Measurements from ENCODE around the gene EYA4.

The EYA4 gene

DNA sequence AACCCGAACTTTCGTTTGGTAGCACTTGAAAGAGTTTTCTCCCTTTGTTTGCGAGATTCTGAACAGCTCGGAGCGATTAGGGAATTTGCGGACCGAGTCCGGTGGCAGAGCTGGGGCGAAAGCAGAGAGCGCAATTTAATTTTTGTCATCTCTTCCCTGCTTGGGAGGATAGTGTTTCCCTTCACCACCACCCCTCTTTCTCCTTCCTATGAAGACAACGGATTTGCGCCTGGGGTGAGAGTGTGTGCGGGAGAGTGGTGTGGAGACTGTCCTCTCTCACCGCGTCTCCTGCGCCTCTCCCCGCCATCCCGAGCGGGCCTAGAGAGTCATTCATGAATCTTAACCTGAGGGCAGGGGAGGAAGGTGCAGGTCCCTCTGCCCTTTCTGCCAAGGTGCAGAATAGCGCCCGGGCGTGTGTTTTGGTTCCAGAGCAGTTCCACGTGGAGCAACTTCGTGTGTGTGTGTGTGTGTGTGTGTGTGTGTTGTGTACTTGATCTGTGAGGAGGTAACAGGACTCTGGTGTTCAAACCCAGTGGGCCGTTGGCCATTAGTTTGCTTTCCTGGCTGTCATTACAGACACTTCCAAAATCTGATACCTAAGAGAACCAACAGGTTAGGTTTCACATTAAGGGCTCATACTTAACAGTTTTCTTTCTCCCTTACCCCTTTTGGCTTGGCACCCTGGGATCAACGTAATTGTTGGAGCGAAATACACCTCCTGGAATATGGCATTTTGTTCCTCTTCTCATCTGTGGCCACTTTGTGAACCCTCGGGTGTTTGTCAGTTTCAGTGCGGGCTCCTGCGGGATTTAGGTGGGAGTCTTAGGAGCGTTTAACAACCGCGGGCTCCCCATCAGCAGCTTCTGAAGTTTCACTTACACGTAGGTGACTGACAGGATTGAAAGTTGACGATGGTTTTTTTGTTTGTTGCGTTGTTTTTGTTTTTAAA is 1.8 kb downstream of the EYA4 start:
- FAIRE-seq: no peak

DNA sequence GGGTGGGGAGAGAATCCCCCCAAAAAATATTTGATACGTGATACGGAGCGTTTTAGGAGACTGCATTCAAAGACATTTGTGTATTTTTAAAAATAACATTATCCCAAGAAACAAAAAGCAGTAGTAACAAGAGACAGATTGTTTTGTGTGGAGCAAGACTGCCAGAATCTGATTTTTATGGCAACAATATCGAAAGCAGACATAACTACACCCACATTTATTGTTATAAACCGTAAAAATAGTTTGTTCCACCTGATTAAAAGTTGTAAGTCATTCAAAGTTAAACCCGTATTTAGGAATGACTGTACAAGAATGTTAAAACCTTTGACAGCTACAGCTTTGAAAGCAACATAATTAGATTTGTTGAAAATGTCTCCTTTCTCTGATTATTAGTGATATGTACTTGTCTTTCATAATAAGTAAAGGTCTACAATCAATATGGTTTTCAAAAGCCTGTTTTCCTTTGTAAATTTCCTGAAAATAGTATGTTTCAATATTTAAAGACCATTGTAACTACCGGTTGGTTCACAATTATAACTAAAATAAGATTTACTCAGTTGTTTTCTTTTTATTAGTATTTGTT is 2.7 kb downstream of the EYA4 start:
- FAIRE-seq: no peak

DNA sequence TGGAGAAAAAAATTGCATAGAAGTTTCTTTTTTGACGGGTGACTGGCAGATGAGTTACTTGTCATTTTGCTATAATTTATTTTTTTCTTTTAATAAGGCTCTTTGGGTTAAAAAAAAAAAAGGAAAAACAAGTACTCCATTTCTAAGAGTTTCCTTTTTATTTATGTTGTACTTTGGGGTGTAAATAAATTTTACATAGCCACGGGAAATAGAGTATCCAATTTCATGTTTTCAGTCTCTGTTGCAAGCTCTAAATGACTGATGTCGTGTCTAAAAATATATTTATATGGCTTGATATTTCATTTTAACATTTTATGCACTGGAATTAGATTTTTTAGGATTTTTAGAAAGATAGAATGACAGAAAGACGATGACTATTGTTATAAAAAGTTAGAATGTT is 3.4 kb downstream of the EYA4 start:
- FAIRE-seq: no peak

DNA sequence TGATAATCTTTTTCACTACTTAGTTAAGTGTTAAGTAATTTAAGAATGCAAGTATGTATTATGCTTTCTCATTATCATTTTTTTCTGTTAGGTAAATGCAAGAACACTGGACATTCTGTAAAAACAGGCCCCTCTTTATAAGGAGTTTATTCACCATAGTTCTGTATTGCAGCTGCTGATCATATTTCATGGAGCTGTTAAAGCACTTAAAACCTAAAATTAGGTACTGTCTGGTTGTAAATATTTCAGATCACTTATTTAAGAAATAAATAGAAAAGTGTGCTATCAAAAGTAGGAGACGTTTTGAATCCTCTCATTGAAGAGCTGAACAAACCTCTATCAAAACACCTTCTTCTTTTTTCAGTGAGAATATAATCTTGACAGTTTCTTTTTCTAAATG is 3.9 kb downstream of the EYA4 start:
- no peak for FAIRE-seq

DNA sequence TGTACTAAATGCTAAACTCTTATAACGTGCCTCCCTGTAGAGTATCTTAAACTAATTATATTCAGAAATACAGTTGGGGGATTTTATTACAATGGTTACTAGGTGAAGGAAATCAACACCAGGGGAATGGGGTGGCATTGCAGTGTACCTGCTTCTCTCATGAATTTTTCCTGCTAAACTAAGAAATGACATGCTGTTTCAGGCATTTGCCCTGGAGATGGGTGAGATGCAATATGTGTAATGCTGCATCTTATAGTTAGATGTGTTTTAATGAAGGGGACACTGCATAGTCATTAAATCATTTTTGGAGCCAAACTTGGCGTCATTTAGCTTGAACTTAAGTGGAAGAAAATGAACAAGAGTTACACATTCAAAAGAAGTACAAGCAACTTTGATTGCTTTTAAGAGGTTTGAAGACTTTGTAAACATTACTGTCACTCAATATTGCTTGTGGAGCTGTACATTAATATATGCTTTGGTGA is 4.3 kb downstream of the EYA4 start:
- no peak for FAIRE-seq

DNA sequence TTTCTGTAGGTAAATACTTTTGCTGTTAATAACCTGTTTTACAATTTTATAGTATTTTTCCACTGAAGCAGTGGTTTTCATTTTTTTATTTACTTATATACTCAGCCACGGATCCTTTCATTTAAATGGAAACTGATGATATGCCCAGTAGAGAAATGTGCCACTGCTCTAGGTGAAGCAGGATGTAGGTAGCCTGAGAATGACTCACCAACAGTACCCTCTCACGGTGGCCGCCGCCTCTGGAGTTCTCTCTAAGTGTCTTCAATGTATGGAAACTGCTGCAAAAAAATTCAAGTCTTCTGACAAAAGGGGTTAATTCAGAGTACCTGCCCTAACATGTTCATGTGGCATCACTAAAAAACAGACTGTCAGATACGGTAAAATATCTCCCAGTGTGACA is 6.4 kb downstream of the EYA4 start:
- FAIRE-seq: no peak

DNA sequence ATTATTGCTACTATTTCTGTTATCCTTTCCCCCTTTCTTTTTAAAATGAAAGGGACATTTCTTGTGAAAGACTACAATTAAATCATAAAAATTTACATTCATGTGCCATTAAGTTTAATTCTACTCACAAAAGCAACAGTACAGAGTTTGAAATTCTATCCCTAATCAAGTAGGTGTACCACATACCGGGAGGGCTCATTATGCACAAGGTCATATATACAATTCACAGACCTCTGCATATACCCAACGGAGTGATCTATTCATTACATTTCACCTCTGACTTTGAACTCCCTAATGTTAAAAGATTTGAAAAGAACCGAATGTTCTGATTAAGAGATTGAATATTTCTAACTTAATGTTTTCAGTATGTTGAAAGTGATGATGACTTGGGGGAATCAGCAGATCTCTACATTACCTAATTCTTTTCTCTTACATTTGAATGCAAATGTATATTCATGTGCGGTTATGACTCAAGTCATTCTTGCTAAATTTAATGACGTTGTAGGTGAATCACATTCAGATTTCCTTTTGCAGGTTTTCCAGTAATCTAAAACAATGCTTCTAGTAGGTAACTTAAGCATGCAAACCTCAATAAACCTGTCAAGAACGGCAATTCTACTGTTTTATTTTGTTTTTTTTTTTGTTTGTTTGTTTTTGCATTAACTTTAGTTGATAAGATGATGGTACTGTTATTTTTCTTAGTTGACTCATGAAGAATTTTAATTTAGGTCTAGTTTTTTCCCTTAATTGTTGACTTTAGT is 7.3 kb downstream of the EYA4 start:
- FAIRE-seq: no peak

DNA sequence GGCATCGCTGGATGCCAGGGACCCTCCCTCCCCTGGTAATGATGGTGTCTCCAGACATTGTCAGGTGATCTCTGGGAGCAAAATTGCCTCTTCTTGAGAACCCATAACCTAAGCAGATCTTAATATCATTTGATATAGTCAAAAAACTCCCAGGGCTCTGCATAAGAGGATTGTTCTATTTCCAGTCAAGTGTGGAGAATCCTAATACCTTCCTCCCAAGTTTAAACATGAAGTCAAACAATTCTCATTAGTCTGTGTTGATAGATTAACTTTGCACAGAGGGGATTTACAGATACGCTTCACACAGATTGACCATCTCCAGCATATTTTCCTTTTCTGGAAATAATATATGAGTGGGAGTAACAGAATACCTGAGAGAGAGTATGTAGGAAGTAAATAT is 10.5 kb downstream of the EYA4 start:
- FAIRE-seq: no peak

DNA sequence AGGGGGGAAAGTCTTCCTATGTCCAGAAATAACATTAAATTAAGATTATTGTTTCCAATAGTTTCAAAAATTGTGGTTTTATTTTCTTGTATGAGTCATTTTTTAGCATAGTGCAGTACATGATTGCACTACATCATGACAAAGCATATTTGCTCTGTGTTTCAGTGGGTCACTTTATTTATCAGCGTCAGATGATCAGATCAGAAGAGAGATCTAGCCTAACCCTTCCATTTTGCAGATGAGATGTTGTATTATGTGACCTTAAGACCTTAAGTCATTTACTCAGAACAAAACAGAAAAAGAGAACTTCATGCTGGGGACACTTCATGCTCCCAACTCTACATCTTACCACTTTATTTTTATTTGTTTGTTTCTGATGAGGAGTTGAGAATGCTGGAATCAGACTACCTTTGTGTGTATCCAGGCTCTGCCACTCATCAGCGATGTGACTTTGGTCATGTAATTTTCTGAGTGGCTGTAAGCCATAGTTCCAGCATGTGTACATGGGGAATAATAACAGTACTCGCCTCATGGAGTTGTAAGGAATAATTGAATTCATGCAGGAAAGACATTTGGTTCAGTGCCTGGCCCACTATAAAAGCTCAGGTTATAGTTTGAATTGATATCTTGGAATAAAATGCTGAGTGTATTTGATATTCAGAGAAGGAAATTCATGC is 13.5 kb downstream of the EYA4 start:
- no peak for FAIRE-seq

DNA sequence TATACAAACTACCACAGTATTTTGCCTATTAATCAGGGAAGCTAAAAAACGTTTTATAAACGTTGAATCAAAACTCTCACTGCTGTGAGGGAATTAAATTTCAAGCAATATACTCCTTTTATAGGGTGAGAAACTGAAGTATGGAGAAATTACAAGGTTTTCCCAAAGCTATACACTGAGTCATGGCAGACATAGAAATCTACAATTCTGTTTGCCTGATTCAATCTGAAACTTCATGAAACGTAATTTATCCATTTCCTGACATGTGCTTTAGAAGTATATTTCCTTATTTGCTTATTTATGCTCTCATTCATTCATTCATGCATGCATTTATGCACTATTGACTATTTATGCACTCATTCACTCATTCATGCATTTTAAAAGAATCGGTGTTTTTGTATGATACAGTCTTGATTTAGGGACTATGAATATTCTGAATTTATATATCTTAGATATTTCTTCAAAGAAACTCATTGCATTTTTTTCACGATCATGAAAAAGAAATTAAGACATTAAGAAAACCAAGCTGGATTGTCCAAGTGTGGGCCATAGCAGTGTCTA is 16.5 kb downstream of the EYA4 start:
- no peak for FAIRE-seq

DNA sequence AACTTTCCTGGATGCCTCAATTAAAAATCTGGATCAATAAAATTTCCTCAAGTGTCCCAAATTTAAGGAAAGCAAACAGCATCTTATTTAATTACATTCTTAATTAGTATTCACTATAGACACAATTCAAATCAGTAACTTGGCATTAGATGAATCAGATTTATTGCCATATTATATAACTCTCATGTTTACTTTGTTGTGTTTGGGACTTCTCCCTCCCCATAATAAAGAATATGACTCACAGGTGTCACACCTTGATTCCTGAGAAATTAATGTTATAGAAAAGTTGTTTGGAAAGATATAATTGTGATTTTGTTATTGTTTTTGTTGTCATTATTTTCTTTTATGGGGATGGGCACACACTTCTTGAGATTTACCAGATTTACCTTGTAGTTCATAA is 18.4 kb downstream of the EYA4 start:
- FAIRE-seq: no peak

DNA sequence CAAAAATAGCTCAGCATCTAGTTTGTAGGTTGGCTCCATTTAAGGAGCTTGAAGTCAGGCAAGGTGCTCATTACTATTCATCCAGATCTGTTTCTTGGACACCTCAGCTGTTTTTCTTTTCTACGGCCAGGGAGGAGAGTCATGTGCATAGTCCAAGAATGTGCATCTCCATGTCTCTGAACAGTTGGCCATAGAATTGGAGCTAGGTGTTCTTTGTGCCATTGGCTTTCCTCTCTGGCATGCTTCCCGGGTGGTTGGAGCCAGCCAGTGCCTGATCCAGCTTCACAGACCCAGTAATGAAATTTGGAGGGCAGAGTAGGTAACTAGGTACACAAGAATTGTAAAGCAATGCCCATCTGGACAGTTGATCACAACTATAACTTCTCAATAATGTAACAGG is 21.6 kb downstream of the EYA4 start:
- no peak for FAIRE-seq

DNA sequence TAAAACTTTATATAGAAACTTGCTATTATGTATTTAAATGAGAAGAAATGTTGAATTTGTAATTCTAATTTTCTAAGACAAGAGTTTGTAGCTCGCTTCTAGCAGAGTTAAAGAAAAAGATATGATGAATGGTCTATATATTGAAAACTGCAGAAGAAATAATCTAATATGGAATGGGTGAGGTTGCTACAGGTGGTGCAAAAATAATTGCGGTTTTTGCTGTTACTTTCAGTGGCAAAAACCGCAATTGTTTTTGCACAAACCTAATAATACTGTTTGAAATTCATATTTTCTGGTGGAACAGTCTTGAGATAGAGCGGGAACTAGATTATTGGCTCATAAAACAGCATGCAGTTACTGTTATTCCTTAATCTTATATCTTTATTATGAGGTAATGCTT is 23.9 kb downstream of the EYA4 start:
- no peak for FAIRE-seq

DNA sequence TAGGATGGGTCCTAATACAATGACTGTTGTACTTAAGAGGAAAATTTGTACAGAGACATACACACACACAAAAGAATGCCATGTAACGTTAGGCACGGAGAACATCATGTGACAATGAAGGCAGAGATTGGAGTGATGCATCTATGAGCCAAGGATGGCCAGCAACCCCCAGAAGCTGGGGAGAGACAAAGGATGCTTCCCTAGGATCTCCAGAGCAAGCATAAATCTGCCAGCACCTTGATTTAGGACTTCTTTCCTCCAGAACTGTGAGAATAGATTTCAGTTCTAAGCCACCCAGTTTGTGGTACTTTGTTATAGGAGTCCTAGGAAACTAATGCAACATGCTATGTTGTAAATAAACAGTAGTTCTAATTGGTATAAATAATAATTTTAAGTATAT is 25.0 kb downstream of the EYA4 start:
- no peak for FAIRE-seq

DNA sequence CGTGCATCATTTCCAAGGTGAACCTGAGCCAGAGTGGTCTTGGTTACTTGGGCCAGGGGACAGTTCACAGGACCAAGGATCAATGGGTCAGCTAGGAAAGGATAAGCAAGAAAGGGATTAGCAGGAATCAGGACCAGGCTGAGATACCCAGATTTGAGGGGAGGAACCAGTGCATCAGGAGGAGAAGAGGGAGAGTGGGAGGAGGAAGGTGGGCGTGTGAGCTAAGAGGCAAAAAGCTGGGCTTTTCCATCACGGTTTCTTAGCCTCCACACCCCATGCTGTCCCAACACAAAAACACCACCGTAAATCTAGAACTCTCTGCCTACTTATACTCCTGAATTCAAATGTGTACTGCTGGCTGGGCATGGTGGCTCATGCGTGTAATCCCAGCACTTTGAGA is 27.5 kb downstream of the EYA4 start:
- no peak for FAIRE-seq

DNA sequence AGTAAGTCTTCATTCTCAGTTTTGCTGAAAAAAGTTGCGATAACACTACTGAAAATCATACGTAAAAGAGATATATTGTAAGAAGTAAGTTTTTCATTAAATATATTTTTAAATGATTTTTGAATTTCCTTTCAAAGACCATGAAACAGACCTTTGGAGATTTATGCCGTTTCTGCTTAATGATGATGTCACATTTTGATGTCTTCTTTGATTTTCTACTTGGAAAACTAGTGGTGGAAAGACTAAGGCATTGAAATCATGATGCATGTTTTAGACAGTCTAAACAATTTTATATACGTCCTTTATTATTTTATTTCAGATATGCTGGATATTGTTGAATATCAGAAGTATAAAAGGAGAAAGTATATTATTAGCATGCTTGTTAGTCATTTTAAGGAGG is 33.7 kb downstream of the EYA4 start:
- FAIRE-seq: no peak

DNA sequence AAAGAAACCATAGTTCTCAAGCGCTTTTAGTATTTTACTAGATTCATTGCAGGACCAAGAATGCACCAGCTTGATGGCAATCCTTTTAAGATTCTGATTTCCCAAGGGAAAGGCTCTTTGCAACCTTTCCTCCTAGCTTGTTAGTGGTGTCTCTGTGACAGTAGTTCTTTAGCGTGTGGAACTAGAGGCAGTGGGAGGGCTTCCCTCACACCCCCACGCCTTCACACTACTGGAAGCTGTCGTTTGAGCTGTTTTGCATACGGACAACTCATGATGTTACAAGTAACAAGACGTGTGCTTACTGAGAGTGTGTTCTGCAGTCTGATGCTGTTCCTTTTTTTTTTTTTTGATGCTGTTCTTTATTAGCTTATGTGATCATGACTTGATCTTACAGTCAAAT is 34.1 kb downstream of the EYA4 start:
- no peak for FAIRE-seq

DNA sequence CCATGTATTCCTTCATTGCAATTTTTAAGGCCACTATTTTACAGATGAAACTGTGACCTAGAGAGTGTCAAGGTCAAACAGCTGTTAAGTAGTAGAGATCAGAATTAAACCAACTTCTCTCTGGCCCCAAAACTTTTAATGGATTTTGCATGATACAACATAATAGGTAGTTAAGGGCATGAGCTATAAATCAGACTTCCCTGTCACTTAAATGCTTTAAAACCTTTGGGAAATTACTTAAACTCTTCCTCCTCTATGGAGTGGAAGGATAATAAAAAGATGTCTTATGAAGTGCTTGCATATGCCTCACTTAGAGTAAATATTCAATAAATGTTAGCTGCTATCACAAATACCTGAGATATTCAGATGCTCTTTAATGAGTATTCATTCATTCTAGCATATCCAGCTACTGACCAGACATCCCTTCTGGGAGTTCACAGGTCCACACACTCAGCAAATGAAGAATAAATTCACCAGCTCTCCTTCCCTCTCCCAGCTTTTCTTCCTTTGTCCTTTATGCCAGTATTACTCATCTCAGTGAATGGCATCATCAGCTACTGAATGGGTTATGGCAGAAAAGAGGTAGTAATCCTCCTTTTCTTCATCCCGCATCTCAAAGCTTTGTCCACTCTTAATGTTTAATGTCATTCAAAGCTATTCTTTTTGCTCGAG is 36.2 kb downstream of the EYA4 start:
- no peak for FAIRE-seq

DNA sequence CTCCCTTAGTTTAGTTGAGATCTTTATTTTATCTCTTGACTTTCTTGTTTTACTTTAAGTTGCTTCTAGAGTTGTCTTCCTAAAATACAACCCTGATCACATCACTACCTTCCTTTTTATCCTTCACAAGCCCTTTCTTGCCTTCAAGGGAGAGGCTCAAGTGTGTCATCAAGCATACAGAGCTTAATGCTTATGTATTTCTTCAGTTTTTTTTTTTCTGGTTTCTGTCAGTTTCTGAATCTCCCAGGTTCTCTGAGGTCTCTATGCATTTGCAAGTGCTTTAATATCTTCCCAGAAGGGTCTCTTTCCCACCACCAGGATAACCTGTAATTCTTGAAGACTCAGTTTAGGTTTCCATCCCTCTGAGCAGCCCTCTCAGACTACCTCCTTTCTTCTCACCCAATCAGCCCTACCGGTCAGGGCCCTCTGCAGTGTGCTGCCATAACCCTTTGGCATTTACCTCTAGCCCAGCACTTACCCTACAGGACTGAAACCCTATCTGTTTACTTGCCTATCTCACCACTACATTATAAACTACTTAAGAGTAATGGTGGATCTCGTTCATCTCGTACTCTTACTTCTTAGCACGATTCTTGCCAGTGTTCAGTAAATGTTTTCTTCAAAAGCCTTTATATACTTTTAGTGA is 36.9 kb downstream of the EYA4 start:
- FAIRE-seq: no peak

DNA sequence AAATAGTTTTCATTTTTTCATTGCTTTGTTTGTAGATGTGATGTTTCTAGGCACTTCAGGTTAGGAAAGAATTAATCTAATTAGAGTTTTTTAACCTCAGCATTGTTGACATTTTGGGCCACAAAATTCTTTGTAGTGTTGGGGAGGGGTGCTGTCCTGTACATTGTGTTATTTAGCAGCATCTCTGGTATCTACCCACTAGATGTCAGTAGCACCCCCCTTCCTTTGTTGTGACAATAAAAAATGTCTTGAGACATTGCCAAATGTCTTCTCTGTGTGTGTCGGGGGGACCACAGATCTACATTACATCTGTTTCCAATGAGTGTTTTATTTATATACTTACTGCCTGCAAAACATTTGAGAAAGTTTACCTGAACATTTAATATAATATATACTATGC is 45.6 kb downstream of the EYA4 start:
- no peak for FAIRE-seq

DNA sequence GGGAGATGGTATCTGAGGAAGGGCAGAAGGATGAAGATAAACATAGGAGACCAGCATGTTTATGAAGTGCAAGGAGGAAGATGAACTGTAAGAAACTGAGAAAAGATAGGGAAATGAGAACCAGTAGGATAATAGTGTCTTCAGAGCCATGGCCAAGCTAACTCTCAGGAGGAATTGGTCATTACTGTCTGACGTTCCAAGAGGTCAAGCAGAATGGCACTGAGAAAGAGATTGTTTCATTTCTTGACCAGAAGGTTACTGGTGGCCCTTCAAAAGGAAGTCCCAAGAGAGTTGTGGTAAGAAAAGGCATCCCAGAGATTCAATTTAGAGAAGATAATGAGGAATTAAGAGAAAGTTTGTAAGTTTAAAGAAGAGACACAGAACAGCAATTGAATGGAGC is 47.5 kb downstream of the EYA4 start:
- no peak for FAIRE-seq

All from endometrium (tissue), 2 donors.